ENCODE measurements around the gene MAP4K4. TPM values are rescaled to one million over a fixed set of nuclear protein-coding genes. Genes with fewer than 3 reads are reported as not detected.

The MAP4K4 gene
- polyA plus RNA-seq, 3 donors: 5.3 to 66.9 (median 8.7) TPM

GRCh38 chr2:101756266-101756665 lies 58.8 kb downstream of the MAP4K4 start:
- H3K79me2 ChIP-seq (ENCODE audit: insufficient read depth, low read length): peaks cover 94% of the 10 kb centered on the region
- peaks cover 42 to 52% of the 10 kb centered on the region in 2 donors for H3K4me1 ChIP-seq (ENCODE audit: control insufficient read depth in 1 of 2, insufficient read depth in 2 of 2, low read length in 2 of 2)
- H3K9ac ChIP-seq (ENCODE audit: insufficient read depth, low read length, poor library complexity, severe bottlenecking): no peak overlapping the region
- TF ChIP-seq, protein P1, sequence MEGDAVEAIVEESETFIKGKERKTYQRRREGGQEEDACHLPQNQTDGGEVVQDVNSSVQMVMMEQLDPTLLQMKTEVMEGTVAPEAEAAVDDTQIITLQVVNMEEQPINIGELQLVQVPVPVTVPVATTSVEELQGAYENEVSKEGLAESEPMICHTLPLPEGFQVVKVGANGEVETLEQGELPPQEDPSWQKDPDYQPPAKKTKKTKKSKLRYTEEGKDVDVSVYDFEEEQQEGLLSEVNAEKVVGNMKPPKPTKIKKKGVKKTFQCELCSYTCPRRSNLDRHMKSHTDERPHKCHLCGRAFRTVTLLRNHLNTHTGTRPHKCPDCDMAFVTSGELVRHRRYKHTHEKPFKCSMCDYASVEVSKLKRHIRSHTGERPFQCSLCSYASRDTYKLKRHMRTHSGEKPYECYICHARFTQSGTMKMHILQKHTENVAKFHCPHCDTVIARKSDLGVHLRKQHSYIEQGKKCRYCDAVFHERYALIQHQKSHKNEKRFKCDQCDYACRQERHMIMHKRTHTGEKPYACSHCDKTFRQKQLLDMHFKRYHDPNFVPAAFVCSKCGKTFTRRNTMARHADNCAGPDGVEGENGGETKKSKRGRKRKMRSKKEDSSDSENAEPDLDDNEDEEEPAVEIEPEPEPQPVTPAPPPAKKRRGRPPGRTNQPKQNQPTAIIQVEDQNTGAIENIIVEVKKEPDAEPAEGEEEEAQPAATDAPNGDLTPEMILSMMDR (IDR thresholded peaks at IDR 0.05): no peak
- H3K27ac ChIP-seq (ENCODE audit: low read depth in 1 of 2, low read length in 2 of 2): no peak overlapping the region
- Mint-ChIP-seq H3K27ac (peak overlapping the region in 1 of 7 donors; percentile 37), H3K27me3 (ENCODE audit: low read depth in 3 of 3) (no peaks in the 10 kb centered on the region), H3K36me3 (peaks cover 3 to 7% of the 10 kb centered on the region in 2 donors), H3K4me1 (peaks cover 64% of the 10 kb centered on the region), H3K4me3 (no peak overlapping the region), H3K9me3 (no peaks in the 10 kb centered on the region)
- no peak overlapping the region for H3K4me2 ChIP-seq (replicated peaks; ENCODE audit: extremely low read depth, low read length, poor library complexity, severe bottlenecking)
- no peaks in the 10 kb centered on the region for H3K9me3 ChIP-seq (replicated peaks in 1 of 2; ENCODE audit: control insufficient read depth in 1 of 2, insufficient read depth in 1 of 2, low read length in 2 of 2)
- H3K27me3 ChIP-seq (ENCODE audit: control insufficient read depth in 2 of 2, insufficient read depth in 2 of 2, low read length in 2 of 2): no peaks in the 10 kb centered on the region
- no peaks in the 10 kb centered on the region for H3K36me3 ChIP-seq (replicated peaks in 1 of 2; ENCODE audit: control insufficient read depth in 1 of 2, insufficient read depth in 2 of 2, low read length in 2 of 2)
- no peak for DNase-seq
- H2AFZ ChIP-seq (ENCODE audit: insufficient read depth, low read depth, low read length, poor library complexity, severe bottlenecking): no peak overlapping the region
- H4K20me1 ChIP-seq (ENCODE audit: insufficient read depth, low read length): peaks cover 95% of the 10 kb centered on the region
- intact Hi-C loops (cut with micrococcal nuclease): no loop called here
- no peak overlapping the region for H3K4me3 ChIP-seq (replicated peaks in 1 of 3; ENCODE audit: low read depth in 2 of 3, low read length in 3 of 3)
- WGBS (ENCODE audit: insufficient coverage): 88% methylated on average over 1 of the region's 3 CpGs

- Histone ChIP-seq H3K27me3 (ENCODE audit: control insufficient read depth in 2 of 2, insufficient read depth in 2 of 2, low read length in 2 of 2) (no peaks in the 10 kb centered on the region), H3K9ac (ENCODE audit: insufficient read depth, low read length, poor library complexity, severe bottlenecking) (no peak overlapping the region), H3K79me2 (ENCODE audit: insufficient read depth, low read length) (peaks cover 94% of the 10 kb centered on the region), H3K4me3 (replicated peaks in 1 of 3; ENCODE audit: low read depth in 2 of 3, low read length in 3 of 3) (peak overlapping the region in 2 of 3 experiments; percentile 4 to 26), H3K27ac (ENCODE audit: low read depth in 1 of 2, low read length in 2 of 2) (peak overlapping the region in 1 of 2 donors; percentile 4), H3K36me3 (replicated peaks in 1 of 2; ENCODE audit: control insufficient read depth in 1 of 2, insufficient read depth in 2 of 2, low read length in 2 of 2) (no peaks in the 10 kb centered on the region), H4K20me1 (ENCODE audit: insufficient read depth, low read length) (peaks cover 95% of the 10 kb centered on the region), H3K4me2 (replicated peaks; ENCODE audit: extremely low read depth, low read length, poor library complexity, severe bottlenecking) (peak overlapping the region; percentile 29), H2AFZ (ENCODE audit: insufficient read depth, low read depth, low read length, poor library complexity, severe bottlenecking) (no peak overlapping the region), H3K9me3 (replicated peaks in 1 of 2; ENCODE audit: control insufficient read depth in 1 of 2, insufficient read depth in 1 of 2, low read length in 2 of 2) (no peaks in the 10 kb centered on the region), H3K4me1 (ENCODE audit: control insufficient read depth in 1 of 2, insufficient read depth in 2 of 2, low read length in 2 of 2) (peaks cover 35 to 51% of the 10 kb centered on the region in 2 donors)
- intact Hi-C loops (cut with micrococcal nuclease): no loop called here
- 30% methylated on average over 2 of the region's 3 CpGs for WGBS (ENCODE audit: insufficient coverage)
- DNase-seq: no peak
- H3K4me1 Mint-ChIP-seq: peaks cover 63% of the 10 kb centered on the region
- H3K36me3 Mint-ChIP-seq: peaks cover 3 to 7% of the 10 kb centered on the region in 2 donors
- H3K9me3 Mint-ChIP-seq: no peaks in the 10 kb centered on the region
- peak overlapping the region; percentile 2 to 56 for H3K4me3 Mint-ChIP-seq
- no peaks in the 10 kb centered on the region for H3K27me3 Mint-ChIP-seq (ENCODE audit: low read depth in 3 of 3)
- TF ChIP-seq, protein P1 (IDR thresholded peaks at IDR 0.05): no peak
- H3K27ac Mint-ChIP-seq: peak overlapping the region in 4 of 7 donors; percentile 36 to 77 (median 48)
Observed at GRCh38 chr2:101758001-101758400, 60.5 kb downstream of the MAP4K4 start.
